GM11168 (cell line): ENCODE measurements around the gene TMEM143.
"Not testable (repeated sequence)": the region's sequence is repeated elsewhere in the genome, so short reads cannot be mapped to it uniquely, and the experiment has no call there.

Source experiments
- in situ Hi-C: fragments of 300-500 bp; cut with MboI; formaldehyde crosslinking; loops from one replicate; pipeline ENCODE4 v1.12.0; 2022; ENCODE audit warnings: low sequenced_read_pairs; ENCODE audit not compliant: unreplicated experiment

The TMEM143 gene

GRCh38 chr19:48391100-48392005 lies 27.6 kb upstream of the TMEM143 start, which contains the start of gene KDELR1:
Gene KDELR1 (minus strand): TSS chr19:48391551. CDS start chr19:48391358, 193 bp downstream.
- in situ Hi-C loops, result no loop called here

GRCh38 chr19:48390188-48391099 lies 26.7 kb upstream of the TMEM143 start:
- in situ Hi-C loops, result no loop called here

GRCh38 chr19:48386981-48387380 lies 23.2 kb upstream of the TMEM143 start:
- in situ Hi-C loops, result no loop called here

- in situ Hi-C loops, result no loop called here
These were observed 21.8 kb upstream of the TMEM143 start for GRCh38 chr19:48385461-48386087.

- in situ Hi-C loops, result no loop called here
These were observed 18.5 kb upstream of the TMEM143 start for GRCh38 chr19:48382286-48382685.

GRCh38 chr19:48381178-48381950 lies 17.6 kb upstream of the TMEM143 start:
- in situ Hi-C loops, result no loop called here

GRCh38 chr19:48379058-48379457 lies 15.3 kb upstream of the TMEM143 start:
- in situ Hi-C loops, result no loop called here

- in situ Hi-C loops, result no loop called here
These were observed 14.4 kb upstream of the TMEM143 start for GRCh38 chr19:48378194-48378570.

GRCh38 chr19:48373567-48373966 lies 9.8 kb upstream of the TMEM143 start:
- in situ Hi-C loops, result no loop called here

- in situ Hi-C loops, result no loop called here
These were observed 9.2 kb upstream of the TMEM143 start for GRCh38 chr19:48372904-48373303.

GRCh38 chr19:48371771-48372170 lies 8.0 kb upstream of the TMEM143 start:
- in situ Hi-C loops, result not testable (repeated sequence)

- in situ Hi-C loops, result no loop called here
These were observed 7.6 kb upstream of the TMEM143 start for GRCh38 chr19:48371367-48371766.

GRCh38 chr19:48370955-48371354 lies 7.2 kb upstream of the TMEM143 start:
- in situ Hi-C loops, result no loop called here

- in situ Hi-C loops, result no loop called here
These were observed 5.2 kb upstream of the TMEM143 start for GRCh38 chr19:48368936-48369335.

GRCh38 chr19:48367855-48368254 lies 4.1 kb upstream of the TMEM143 start:
- in situ Hi-C loops, result no loop called here

GRCh38 chr19:48365602-48366001 lies 1.9 kb upstream of the TMEM143 start:
- in situ Hi-C loops, result no loop called here

- in situ Hi-C loops, result no loop called here
These were observed 1.0 kb upstream of the TMEM143 start for GRCh38 chr19:48364598-48365348.

GRCh38 chr19:48363500-48363809 lies 285 bp downstream of the TMEM143 start:
- in situ Hi-C loops, result no loop called here
